Fibroblast of villous mesenchyme (primary cell): ENCODE results near the gene MACROD2. TPM values are rescaled to one million over a fixed set of nuclear protein-coding genes. Genes with fewer than 3 reads are reported as not detected.

ENCODE experiments used
- DNase-seq: peaks from one replicate; pipeline ENCODE4 v3.0.0-alpha.2; 2010; ENCODE audit warnings: low read depth
- H3K4me3 ChIP-seq: 2 replicates; pipeline ENCODE4 v1.5.1; 2011; ENCODE audit warnings: low read depth, mild to moderate bottlenecking, low read length
- CTCF ChIP-seq: IDR thresholded peaks from 2 replicates; pipeline ENCODE4 v1.5.1; 2012; ENCODE audit warnings: low read depth, mild to moderate bottlenecking, low read length; ENCODE audit not compliant: insufficient read depth
- total RNA-seq: library from RNA; depleted of rRNA; stranded (reverse); fragments of >200 nt; gene quantifications from 2 replicates; pipeline ENCODE4 v1.2.3, GENCODE V29; 2012

MACROD2 gene
- total RNA-seq, 1 donor = 1.7 TPM

GRCh38 chr20:14334306-14334930 lies 339.1 kb downstream of the MACROD2 start:
- DNase-seq = peak; percentile 61
- TF ChIP-seq CTCF = peak; percentile 56
- peak overlapping the region; percentile 71 for H3K4me3 ChIP-seq

GRCh38 chr20:14335052-14335451 lies 339.7 kb downstream of the MACROD2 start:
- H3K4me3 ChIP-seq = peak overlapping the region; percentile 71
- no peak for DNase-seq
- TF ChIP-seq CTCF = no peak

- DNase-seq = peak; percentile 17
- H3K4me3 ChIP-seq = peak overlapping the region; percentile 71
- no peak for TF ChIP-seq CTCF
Measured at GRCh38 chr20:14336686-14337085, 341.4 kb downstream of the MACROD2 start.

- DNase-seq = peak; percentile 96
- peak; percentile 85 for TF ChIP-seq CTCF
- peak within 1 kb of the TSS; percentile 71 for H3K4me3 ChIP-seq
Measured at GRCh38 chr20:14337400-14338171, 342.3 kb downstream of the MACROD2 start, which contains the start of gene FLRT3. Gene FLRT3 (minus strand): TSS chr20:14337612. CDS start chr20:14327506, 10,106 bp downstream.

- DNase-seq = peak; percentile 13
- H3K4me3 ChIP-seq = no peak overlapping the region
- TF ChIP-seq CTCF = no peak
Measured at GRCh38 chr20:14341801-14342200, 346.5 kb downstream of the MACROD2 start.

GRCh38 chr20:14342918-14343317 lies 347.6 kb downstream of the MACROD2 start:
- TF ChIP-seq CTCF = no peak
- DNase-seq = no peak
- no peak overlapping the region for H3K4me3 ChIP-seq
